ENCODE data around the gene PRSS53. TPM values are rescaled to one million over a fixed set of nuclear protein-coding genes. Genes with fewer than 3 reads are reported as not detected.

Gene PRSS53
- total RNA-seq, 1 donor from 2014 or later = 5.3 TPM

DNA sequence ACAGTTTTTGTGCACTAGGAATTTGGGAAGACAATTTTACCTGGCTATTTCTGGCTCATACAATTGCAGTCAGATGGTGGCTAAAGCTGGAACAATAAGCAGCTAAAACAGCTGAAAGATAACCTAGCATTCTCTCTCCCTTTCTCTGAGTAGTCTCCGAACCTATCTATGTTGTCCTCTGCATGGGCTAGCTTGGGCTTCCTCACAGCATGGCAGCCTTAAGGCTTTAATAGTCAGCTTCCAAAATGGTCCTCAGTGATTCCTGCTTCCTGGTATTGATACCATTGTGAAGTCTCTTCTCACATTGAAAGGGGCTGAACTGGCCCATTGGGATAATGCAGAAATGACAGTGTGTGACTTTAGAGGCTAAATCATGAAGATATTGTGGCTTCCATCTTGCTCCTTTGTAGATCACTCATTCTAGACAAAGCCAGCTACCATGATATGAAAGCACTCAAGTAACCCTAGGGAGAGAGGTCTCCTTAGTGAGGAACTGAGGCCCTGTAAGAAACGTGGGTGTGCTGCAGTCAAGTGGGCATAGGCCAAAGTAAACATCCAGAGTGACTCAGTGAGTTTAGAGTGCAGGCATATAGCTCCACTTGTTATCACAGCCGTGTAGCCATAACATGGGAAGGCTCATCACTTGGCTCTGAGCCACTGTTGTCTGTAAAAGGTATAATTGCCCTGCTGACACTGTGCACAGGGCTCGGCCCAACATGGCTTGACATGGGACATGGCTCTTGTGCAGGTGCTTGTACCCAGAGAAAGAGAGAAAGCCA is 11.3 kb upstream of the PRSS53 start:
- intact Hi-C loops (cut with micrococcal nuclease) = no loop called here

GRCh38 chr16:31094424-31095120 is 5.8 kb upstream of the PRSS53 start, which contains the start of gene VKORC1:
VKORC1 (minus strand) TSS chr16:31094797; CDS start chr16:31094729, 68 bp downstream.
- intact Hi-C loops (cut with micrococcal nuclease) = loop anchor here (1.0 kb wide), 7 partner anchors 20 to 172 kb away; partner anchors contain the start of genes FUS, HSD3B7, KAT8 and STX4

GRCh38 chr16:31094088-31094423 is 5.3 kb upstream of the PRSS53 start:
- intact Hi-C loops (cut with micrococcal nuclease) = loop anchor here (1.0 kb wide), 7 partner anchors 20 to 172 kb away; partner anchors contain the start of genes FUS, HSD3B7, KAT8 and STX4

DNA sequence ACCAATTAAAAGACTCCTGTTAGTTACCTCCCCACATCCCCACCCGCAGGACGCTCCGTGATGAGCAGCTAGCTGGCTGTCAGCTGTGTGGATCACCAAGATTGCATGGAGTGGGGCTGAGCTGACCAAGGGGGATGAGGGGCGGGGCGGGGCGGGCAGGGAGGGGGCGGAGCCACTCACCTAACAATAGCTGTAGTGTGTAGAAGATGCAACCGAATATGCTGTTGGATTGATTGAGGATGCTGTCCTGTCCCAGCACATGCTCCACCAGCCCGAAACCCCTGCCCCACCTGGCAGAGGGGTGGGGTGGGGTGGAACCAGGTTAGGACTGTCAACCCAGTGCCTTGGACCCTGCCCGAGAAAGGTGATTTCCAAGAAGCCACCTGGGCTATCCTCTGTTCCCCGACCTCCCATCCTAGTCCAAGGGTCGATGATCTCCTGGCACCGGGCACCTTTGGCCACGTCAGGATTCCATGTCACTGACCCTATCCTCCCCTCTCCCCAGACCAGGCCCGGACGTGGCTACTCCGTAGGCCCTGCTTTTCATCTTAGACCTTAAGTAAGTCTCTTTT is 4.5 kb upstream of the PRSS53 start:
- intact Hi-C loops (cut with micrococcal nuclease) = no loop called here

DNA sequence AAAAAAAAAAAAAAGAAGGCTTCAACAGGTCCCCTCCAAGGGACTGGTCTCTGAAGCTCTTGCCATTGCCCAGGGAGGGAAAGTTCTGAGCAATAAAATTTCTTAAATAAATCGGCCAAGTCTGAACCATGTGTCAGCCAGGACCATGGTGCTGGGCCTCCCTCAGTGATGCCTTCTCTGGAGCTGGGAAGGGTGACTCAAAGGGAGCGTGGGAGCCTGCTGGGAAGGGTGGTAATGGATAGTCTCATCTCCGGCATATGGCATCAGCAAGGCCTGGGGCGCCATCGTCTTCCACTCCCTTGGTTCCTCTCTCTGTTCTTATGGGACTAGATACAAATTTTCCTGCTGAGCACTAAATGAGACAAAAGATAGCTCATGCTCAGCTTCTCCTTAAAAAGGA is 3.6 kb upstream of the PRSS53 start:
- intact Hi-C loops (cut with micrococcal nuclease) = no loop called here

- intact Hi-C loops (cut with micrococcal nuclease) = no loop called here
Measured at GRCh38 chr16:31090540-31090939, 1.8 kb upstream of the PRSS53 start.

- intact Hi-C loops (cut with micrococcal nuclease) = no loop called here
Measured at GRCh38 chr16:31089199-31089598, 456 bp upstream of the PRSS53 start.

- intact Hi-C loops (cut with micrococcal nuclease) = no loop called here
Measured at GRCh38 chr16:31087971-31088370, 772 bp downstream of the PRSS53 start.

GRCh38 chr16:31087481-31087880 is 1.3 kb downstream of the PRSS53 start:
- intact Hi-C loops (cut with micrococcal nuclease) = no loop called here

- intact Hi-C loops (cut with micrococcal nuclease) = no loop called here
Measured at GRCh38 chr16:31086629-31086906, 2.2 kb downstream of the PRSS53 start.

DNA sequence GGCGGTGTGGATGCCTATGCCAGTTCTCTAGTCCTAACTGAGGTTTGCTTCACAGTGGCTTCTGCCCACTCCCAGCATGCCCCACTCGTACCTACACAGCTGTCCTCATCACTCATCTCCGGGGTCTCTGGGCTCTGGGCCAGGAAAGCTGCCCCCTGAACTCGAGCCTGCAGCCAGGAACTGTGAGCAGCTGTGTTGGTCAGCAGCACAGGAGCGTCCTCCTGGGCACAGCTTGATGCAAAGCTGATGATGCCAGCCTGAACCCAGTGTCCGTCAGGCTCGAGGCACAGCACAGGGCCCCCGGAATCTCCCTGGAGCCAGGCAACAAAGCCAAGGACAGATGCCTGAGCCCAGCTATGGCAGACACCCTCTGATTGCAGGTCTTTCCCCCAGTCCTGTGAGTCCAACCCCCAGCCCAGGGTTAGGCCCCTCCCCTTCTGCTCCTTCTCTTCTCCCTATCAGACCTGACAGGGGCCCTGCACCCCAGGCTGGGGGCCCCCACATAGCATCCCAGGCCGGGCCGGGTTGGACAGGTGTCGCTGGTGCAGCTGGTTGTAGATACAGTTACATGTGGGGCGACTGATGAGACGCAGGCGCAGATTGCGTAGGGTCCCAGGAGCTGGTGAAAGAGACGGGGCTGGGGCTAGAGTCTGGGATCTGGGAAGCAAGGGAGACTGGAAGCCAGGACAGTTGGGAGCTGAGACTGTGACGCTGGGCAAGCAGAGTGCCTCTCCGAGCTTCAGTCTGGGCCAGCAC is 2.7 kb downstream of the PRSS53 start:
- intact Hi-C loops (cut with micrococcal nuclease) = no loop called here

DNA sequence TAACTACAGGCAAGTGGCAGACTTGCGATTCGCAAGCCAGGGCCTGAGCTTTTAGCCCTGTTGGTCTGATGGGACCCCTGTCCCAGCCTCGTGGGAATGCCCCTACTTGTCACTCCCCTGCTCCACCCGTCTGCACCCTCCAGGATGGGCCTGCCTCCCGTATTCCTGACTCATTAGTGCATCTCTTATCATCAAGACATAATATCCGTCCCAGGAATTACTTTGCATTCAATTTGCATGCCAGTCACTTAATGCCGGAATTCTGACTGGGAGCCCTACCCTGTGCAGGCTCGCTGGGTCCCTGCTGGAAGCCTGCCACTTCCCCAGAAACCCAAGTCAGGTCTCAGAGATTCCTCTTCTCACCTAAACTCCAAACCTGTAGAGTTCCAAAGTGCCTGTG is 3.3 kb downstream of the PRSS53 start:
- intact Hi-C loops (cut with micrococcal nuclease) = no loop called here

DNA sequence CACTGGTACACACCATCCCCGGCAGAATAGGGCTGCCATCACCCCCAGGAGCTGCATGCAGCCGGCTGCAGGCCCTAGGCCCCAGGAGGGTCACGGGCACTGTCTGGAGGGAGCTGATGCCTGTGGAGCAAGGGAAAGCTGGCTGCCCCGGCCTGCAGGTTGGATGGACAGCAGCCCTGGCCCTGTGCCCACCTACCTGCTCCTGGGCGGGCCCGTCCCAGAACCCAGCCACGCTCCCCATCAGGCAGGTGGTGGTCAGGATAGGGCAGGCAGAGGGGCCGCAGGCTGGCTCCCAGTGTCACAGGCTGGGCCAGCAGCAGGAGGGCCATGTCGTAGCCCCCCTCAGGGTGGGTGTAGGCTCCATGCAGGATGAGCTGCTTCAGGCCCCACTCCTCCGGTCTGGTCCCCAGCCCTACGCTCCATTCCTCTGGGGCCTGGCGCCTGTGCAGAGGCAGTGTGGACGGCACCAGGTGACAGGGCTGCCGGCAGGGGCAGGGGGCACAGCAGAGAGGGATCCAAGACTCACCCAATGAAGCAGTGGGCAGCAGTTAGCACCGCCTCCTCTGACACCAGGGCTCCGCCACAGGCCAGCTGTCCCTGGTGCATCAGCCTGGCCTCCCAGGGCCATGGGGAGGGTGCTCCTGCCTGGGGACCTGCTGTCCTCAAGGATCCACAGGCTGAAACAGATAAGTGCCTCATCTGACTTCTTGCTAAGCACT is 4.0 kb downstream of the PRSS53 start:
- intact Hi-C loops (cut with micrococcal nuclease) = no loop called here

DNA sequence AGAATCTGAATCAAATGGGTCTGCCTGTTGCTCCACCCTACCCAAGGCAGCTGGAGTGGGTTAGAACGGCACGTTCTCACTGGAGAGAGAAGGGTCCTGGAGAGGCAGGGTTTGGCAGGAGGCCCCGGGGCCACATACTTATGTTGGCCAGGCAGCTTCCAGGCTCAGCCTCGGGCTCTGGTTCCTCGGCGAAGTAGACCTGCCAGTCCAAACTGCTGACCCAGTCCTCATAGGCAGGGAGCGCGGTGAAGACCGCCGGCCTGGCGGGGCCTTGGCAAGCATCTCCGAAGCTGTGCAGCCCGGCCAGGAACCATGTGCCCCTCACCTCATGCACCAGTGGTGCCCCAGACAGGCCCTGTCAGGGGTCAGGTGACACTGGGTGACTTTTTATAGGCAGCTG is 4.8 kb downstream of the PRSS53 start:
- intact Hi-C loops (cut with micrococcal nuclease) = no loop called here

DNA sequence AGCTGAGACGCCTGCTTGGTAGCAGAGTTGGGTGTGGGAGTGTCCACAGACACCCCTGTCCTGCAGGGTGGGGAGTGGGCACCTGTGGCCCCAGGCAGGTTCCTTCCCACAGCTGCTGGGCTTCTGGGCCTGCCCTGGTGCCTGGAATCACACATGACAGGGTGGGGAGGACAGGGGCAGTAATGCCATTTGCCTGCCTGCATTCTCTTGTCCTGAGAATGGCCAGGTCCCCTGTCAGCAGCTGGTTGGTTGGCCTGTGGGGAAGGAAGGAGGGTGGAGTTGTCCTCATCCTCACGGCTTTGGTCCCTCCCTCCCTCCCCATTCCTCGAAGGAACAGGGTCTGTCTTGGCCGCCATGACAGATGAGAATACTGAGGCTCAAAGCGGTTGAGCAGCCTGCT is 5.2 kb downstream of the PRSS53 start:
- intact Hi-C loops (cut with micrococcal nuclease) = no loop called here

DNA sequence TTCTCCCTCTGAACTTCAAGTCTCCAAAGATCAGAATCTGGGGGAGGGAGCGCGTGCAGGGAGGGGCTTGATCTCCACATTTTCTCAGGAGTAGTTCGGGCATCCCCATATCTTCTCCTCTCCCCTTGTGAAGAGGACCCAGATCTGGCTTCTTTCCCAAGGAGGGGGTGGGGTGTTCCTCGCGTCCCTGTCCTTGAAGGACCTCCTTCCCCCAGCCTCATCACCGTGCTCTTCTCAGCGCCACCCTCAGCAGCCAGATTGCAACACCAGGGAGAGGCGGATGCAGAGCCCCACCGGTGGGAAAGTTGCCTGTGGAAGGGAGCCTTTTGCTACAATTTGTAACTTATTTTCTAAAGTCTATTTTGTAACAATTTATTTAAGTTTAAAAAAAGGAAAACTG is 5.7 kb downstream of the PRSS53 start:
- intact Hi-C loops (cut with micrococcal nuclease) = no loop called here

DNA sequence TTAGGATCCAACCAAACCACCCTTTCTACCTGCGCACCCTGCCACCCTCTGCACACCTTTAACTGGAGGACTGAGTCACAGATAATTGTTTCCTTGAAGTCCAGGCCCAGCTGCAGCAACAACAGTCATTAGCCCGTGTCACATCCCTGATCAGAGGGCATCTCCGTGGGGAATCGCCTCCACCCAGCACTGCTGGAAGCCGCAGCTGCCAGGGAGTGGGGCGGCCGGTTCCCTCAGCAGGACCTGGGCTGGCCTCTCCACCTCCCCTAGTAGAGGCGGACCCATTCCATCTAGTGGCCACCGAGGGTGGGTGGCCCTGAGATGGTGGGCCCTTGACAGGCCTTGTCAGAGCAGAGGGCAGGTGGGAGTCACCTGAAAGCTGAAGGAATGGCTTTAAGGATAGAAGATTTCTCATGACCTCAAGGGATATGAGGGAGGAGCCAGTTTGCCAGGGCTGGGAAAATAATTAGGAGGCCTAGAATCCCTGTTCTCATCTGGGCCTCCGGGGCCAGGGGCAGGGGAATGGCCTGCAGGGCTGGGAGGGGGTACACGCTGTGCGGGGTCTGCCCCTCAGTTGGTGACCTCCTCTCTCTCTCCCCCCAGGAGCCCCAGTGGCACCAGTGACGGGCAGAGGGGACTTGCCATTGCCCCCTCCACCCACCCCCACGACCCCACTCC is 6.2 kb downstream of the PRSS53 start:
- intact Hi-C loops (cut with micrococcal nuclease) = no loop called here

DNA sequence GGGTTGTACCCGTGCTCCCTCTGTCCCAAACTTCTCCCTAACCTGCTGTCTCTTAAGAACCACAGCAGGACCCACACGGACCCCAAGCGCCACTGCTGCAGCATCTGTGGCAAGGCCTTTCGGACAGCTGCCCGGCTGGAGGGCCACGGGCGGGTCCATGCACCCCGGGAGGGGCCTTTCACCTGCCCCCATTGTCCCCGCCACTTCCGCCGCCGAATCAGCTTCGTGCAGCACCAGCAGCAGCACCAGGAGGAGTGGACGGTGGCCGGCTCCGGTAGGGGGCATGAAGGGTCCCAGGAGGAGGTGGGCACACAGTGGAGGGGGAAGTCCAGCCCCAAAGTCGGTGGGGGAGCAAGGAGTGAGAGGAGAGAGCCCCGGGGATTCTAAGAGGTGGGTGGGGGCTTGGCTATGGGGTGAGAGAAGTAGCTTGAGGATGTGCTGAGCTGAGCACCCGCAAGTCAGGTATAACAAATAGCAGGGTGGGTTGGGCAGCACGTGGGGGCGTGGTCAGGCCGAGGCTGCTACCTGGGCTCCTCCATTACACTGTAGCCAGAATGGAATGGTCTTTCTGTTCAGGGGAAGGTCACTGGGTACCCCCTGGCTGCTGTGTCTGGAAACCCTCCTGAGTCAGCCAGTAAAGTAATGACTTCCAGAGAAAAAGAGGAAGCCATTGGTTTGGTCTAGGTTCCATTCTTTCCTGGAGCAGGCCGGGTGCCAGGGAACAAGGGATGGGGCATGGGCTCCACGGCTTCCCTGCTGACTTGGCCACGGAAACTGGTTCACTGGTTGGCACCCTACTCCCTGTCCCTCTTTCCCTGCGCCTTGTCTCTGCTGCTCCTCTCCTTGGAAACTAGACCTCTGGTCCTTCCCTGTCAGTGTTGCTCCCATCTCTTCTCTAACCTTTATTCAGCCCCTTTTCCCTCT is 7.1 kb downstream of the PRSS53 start:
- intact Hi-C loops (cut with micrococcal nuclease) = no loop called here

- intact Hi-C loops (cut with micrococcal nuclease) = no loop called here
Measured at GRCh38 chr16:31080756-31081419, 7.9 kb downstream of the PRSS53 start.
